G401.6 (cell line): ENCODE data around the gene BRINP1.

Experiments used
- FAIRE-seq: peaks from 2 replicates; lab custom pipeline; 2012; peaks lifted over from hg19 to GRCh38; lab: Jason Lieb, UNC

BRINP1 gene, protein sequence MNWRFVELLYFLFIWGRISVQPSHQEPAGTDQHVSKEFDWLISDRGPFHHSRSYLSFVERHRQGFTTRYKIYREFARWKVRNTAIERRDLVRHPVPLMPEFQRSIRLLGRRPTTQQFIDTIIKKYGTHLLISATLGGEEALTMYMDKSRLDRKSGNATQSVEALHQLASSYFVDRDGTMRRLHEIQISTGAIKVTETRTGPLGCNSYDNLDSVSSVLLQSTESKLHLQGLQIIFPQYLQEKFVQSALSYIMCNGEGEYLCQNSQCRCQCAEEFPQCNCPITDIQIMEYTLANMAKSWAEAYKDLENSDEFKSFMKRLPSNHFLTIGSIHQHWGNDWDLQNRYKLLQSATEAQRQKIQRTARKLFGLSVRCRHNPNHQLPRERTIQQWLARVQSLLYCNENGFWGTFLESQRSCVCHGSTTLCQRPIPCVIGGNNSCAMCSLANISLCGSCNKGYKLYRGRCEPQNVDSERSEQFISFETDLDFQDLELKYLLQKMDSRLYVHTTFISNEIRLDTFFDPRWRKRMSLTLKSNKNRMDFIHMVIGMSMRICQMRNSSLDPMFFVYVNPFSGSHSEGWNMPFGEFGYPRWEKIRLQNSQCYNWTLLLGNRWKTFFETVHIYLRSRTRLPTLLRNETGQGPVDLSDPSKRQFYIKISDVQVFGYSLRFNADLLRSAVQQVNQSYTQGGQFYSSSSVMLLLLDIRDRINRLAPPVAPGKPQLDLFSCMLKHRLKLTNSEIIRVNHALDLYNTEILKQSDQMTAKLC

DNA sequence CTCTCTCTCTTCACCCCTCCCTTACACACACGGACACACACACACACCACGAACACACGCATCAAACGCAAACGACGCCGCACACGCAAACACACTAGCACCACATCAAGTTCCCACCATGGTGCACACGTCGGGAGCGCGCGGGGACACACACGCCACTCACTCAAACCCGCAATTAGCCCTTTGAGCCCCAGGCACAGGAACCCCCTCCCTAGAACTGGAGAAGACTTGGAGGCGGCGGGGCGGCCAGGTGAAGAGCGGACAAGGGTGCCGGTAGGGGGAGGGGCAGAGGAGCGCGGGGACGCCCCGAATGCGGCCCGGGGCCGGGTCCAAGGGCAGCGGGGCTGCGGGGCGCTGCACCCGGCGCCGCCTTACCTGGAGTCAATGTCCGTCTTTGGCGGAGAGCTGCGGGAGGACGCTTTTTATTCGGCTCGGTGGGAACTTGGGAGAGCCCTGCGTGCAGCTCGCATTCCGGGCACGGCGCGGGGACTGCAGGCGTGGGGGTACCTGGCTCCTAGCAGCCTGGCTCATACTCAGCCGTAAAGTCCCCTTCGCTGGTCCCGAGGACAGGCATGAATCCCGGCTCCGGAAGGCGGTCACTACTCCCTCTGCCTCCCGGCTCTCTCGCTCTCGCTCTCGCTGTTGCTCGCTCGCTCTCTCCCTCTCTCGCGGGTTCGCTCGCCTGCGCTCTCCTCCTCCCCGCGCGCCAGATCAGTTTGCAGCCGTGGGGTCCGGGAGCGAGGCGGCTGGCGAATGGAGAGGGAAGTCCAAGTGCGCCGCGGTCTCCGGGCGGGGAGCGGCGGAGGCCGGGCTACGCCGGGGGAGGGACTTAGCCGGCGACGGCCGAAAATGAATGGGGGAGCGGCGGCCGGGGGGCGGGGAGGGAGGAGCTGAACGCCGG is at the start of gene BRINP1:
Gene BRINP1 (minus strand): TSS at position 755 of the 901 bp plus-strand sequence. CDS start 56,080 bp downstream, outside the sequence.
- no peak for FAIRE-seq

DNA sequence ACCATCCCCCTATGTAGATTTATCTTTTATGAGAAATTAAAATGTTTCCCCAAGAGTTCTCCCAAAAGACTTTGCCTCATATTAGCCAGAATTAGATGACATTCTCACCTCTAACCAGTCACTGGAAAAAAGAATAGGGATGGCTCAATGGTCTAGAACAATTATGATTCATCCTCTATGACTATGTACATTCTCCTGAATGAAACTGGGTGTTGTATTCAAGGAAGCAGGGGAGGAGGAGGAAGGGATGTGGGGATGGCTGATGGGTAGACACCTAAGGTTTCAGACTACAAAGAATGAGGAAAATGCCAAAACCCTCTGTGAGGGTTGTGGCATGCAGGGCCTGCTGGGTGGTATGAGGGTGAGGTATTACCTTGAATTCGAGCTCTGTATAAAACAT is 49.5 kb upstream of the BRINP1 start:
- no peak for FAIRE-seq

DNA sequence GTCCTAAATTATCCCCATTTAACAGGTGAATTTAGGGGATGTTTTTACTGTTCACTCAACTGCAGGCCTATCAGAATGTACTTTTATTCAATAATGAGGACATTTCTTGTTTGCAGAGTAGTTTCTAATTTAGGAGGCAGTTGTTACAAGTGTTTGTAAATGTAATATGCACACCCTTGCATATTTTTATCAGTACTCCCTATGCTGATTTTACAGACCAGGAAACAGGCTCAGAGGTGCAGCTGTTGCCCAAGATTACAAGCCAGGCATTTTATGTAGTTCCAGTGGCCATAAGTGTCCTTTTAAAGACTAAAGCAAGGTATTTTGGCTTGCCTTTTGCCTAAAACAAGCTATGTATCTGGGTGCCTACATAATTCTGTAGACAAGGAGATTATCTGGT is 47.6 kb upstream of the BRINP1 start:
- no peak for FAIRE-seq

DNA sequence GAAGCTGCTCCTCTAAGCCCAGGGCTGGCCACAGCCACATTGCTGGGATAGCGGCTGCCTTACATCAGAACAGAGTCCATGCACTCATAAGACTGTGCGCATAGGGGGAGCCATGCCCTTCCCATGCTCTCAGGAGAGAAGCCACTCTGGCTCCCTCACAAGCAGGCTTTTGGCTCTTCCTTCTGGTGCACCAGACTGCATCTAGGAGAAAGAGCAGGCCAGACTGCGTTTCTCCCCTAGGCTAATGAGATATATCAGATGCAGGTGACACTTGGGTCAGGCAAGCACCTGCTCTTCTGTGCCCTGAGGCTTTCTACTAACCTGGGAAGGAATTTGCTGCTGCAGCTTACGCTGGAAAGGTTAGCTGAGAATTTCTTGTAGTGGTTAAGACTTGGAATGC is 43.2 kb upstream of the BRINP1 start:
- no peak for FAIRE-seq

DNA sequence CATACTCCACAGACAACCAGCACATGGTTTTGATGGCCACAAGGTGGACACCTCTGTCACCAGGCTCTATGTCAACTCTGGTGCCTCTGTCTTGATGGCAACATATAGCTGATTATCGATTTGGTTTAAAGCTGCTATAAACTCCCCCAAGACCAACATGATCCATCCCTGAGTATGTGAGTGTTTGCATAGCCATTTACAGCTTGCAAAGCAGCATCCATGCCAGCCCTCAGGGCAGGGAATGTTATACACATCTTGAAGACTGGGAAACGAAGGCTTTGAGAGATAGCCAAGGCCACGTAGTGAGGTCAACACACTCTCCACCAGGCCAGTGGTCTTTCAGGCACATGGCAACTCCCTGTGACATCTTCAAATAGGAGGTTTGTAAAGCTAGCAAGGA is 40.3 kb upstream of the BRINP1 start:
- no peak for FAIRE-seq

DNA sequence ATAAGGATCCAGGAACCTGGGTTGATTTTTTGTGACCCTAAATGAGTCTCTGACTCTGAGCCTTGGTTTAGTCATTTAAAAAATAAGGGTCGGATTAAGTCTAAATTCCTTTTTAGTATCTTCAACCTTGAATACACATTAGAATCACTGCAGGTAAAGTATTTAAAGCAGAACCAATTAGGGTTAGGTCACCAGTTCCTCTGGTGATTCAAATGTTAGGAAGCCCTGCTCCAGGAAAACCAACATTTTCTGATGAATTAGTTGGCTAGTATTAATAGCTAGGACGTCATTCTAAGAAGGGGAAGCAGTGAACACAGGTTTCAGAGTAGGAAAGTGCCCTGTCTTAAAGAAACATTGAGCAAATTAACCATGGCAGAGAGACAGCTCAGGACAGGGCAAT is 31.4 kb upstream of the BRINP1 start:
- FAIRE-seq = no peak

DNA sequence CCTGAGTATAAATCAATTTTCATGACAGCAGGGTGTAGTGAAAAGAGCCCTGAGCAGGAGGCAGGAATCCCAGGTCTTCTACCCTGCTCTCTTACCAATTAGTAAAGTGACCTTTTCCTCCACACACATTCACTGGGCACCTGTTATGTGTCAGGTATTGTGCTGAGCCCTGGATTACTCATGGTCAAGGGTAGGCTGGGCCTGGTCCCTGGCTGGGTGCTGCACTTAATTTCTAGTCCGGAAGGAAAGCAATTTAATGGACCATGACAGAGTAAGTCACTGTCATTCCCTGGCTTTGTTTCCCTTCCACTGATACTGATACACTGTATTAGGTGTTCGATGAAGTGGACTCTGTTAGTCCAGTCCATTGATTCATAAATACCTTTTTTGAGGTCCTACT is 29.1 kb upstream of the BRINP1 start:
- FAIRE-seq = no peak

DNA sequence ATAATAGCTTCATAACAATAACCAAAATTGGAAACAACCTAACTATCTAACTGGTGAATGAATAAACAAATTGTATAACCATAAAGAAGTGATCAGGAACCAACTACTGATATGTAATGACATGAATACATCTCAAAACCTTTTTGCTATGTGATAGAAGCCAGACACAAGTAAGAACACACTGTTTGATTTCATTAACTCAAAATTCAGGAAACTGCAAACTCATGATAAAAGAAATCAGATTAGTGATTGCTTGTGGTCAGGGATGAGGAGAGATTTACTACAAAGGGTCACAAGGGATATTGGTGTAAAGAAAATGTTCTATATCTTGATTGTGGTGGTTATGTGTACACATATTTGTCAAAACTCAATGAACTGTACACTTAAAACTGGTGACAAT is 22.6 kb upstream of the BRINP1 start:
- FAIRE-seq = no peak

DNA sequence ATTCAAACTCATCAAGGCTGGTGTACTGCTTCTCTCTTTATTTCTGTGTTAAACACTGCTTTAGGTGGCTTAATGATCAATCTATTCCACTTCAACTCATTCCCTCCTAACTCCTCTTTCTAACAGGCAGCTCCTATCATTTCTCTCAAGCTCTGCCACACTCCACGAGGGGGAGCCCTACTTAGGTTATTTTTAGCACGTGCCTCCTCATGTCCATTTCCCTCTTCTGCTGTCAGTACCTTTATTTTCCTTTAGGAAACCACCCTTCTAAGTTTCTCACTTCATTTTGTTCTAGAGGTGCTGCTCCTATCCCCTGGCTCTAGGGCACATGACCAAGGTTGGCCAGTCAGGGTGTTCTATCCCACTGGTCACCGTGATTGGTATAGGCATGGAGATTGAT is 6.7 kb upstream of the BRINP1 start:
- no peak for FAIRE-seq

DNA sequence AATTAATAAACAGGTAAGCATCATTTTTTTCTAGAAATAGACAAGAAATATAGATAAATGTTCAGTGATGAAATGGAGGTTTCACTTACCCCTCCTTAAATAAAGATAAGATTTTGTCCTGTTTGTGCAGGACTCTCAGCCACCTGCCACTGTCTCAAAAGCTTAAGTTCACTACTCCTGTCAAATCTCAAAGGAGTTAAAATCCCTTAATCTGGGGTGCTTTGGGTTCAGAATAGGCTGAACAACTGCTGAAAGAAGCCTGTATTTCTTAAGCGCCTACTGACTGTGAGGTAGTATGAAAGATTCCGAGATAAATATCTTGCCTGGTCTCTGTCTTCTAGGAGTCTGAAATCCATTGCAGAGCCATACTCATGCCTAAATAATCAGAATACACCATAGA is 3.7 kb upstream of the BRINP1 start:
- no peak for FAIRE-seq

DNA sequence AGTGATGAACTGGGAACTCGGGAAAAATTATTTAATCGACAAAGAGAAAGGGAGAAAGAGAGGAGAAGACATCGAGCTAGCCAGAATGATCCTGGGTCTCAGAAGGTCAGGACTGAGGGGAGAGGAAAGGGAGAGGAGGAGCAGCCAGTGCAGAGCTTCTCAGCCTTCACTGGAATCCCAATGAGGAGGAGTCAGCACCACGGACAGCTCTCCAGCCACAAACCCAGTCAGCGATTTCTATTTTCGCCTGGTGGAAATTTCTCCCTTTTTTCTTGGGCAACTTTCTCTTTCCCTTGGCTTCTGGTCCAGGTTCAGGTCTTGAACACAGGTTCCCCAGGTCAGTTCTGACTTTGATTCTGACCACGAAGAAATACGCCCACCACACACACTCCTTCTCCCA is 1.6 kb upstream of the BRINP1 start:
- no peak for FAIRE-seq

DNA sequence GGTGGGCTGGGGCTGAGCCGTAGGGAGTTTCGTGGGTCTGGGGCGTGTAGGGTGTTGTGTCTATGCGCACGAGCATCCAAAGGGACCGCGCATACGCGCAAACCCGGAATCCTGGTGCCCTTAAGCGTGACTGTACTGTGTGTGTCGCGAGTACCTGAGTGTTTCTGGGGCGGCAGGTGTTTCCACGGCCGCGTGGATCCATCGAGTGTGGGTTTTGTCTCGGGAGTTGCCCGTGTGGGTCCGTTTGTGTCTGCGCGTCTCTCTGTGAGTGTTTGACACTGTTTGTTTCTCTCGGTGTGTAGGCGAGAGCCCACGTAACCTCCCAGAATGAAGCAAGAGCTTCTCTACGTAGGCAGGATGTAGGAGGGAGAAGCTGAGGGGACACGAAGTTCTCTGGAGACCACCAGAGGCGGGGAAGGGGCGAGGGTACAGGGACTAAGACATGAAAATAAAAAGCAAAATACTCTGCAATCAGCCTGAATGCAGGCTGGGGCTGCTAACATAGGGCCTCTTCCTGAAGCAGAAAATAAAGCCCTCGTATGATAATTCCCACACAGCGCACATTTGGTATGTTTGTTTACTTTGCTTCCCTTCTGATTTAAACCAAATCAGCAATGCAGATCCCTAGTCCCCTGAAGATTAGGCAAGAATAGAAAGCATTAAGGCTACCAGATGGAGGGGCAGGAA is 588 bp upstream of the BRINP1 start:
- no peak for FAIRE-seq

DNA sequence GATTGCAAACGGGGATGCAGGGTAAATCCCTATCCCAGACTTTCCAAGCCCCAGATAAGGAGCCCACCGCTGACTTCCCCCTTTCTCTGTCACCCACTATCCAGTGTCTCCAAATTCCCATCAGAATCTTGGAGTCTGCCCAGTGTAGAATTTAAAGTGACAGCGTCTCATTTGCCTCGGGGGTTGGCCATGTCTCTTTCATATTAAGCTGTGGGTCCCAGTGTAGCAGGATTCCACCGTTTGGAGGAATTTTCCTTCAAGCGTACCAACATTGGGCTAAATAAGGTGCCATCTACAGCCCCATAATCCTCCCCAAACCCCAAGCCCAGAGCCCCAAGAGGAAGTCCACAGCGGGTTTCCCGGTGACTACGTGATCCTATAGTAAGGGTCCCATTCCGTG is 1.1 kb downstream of the BRINP1 start:
- FAIRE-seq = no peak

DNA sequence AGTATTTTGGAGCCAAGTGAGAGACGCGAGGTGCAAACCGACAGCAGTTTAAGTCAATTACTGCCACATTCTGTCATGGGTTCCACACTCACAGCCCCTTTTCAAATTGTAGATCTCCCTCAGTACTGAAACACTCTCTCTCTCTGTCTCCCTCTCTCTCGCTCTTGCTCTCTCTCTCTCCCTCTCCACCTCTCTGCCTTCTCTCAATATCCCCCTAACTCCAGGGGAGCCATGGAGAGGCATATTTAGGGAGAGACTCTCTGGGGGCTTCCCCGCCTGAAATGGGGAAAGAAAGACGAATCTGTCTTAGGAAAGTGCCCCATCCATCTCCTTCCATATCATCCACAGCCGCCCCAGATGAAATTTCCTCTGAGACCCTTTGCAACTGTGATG is 1.6 kb downstream of the BRINP1 start:
- FAIRE-seq = no peak

DNA sequence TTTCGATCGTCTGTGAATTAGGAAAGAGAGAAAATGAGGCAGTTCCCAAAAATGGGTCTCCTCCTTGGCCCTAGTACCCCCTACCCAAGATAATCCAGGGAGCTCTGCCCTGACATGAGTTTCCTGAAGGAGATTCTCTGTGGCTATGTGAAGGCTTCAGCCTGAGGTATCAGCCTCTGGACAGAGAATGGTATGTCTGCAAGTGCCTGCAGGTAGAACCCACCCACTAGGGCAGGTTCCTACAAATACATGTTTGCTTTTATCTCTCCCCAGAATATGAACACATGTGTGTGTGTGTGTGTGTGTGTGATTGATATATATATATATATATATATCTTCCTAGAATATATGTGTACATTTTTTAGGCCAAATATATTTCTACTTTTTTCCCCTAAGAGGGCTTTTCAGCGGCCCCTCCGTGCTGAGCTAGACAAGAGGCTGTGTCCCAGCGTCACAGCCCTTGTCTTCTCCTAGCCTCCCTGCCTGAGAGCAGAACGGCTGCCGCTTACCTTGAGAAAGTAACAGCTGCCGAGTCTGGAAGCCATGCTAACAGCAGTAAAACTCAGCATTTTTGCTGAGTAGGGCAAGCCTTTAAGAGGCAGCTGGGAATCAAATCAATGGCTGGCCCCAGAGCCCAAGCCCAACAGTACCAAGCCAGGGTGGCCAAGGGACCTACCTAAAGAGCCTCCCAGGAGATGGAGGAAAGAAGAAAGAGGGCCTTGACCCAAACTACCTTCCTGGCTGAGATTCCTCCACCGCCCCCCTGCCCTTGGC is 2.1 kb downstream of the BRINP1 start:
- no peak for FAIRE-seq

DNA sequence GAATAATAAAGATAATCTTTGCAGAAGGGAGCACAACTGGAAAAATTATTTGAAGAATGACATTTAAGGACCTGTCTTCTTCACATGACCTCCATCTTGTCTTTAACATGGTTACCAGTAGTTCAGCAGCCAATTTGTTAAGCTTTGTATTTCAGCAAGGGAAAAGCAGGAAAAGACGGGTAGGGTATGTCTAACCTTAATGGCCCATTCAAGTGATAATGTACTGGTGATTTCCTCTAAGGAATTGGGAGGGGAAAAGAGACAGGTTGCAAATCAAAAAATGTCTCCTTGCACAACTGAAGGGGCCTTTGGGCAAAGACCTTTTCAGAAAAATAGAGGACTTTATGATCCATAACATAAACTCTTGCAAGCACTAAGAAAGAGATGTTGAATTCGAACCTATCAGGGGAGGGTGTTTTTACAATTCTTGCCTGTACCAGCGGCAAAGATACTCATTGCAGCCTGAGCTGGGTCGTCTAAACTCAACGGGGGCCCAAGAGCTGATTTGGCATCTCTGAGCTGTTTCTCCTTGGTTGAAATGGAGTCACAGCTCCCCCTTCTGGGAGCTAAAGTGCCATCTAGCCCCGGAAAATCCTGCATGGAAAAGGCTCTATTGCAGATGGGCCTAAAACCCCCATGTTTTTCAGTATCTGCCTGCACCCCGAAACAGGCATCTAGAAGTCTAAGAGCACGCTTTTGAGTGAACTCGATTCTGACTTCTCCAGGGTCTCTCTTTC is 3.8 kb downstream of the BRINP1 start:
- no peak for FAIRE-seq

DNA sequence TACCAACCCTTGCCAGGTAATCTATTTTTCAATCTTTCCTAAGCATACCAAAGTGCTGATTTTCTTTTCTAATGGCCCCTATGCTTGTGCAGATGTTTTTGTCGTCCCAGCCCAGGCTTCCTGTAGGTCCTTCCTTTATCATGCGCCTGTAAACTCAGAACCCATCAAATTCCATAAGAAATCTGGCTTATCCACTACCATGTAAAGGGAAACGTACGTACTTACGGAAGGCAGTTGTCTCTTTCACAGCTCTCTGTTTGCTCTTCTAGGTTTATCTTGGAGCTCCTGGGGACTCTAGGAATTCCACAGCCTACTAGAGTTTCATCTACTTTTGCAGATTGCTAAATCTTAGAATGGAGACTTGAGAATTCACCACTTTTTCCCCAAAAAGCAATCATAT is 9.0 kb downstream of the BRINP1 start:
- FAIRE-seq = no peak

DNA sequence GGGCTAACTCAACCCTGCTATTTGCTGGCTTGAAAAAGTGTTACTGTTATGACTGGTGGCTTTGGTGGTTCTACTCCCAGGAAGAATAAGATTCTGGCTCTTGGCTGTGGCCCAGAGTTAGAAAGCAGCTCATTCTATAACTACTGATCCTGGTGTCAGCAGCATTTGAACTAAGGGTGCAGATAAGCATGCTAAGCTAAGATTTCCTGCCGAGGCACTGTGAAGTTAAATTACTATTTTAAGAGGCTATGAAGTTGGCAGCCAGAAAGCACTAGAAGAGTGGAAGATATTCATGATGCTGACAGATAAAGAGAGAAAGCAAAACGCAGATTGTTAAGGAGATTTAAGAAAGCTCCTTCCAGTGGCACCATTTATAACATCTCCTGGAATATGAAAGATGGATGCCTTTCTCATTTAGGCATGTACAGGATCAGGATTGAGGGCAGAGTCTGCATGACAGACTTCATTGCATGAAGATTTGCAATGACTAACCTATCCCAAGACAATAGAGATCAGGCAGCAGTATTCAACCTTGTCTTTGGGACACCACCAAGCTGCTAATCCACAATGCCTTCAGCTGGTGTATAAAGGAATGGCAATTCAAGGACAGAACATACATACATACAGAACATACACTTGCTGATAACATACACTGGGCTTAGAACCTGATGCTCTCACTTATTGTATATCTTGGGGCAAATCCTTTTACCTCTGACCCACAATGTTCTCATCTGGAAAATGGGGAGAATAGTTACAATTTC is 11.7 kb downstream of the BRINP1 start:
- no peak for FAIRE-seq

DNA sequence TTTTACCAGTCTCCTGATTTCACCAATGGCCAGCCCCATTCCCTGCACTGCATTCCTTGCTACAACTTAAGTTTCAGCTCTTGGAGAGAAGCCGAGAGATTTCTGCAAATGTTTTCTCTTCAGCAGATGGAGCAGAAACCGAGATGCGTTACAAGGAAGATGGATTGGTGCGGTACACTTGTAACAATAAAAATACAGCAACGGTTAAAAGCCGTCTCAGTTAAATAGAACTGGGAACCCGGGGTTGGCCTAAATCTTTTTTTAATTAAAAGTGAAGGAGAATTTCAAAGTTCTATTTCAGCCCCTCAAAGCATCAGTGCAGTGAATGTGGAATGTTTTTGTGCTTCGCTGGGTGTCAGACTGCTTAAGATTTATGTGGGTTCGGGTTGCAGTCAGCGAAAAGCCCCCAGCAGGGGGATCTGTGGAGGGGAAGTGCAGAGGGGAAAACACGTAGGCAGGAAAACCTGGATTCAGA is 19.8 kb downstream of the BRINP1 start:
- no peak for FAIRE-seq
